Endothelial cell of umbilical vein (primary cell): ENCODE measurements around the gene LIPE. TPM values are rescaled to one million over a fixed set of nuclear protein-coding genes. Genes with fewer than 3 reads are reported as not detected.

Experiments
- BruUV-seq: library from RNA; stranded (reverse); fragments of 400-500 nt; replicated peaks from 2 replicates; lab custom pipeline; 2021; lab: Mats Ljungman, UMichigan
- CTCF ChIA-PET: fragments of 300-600, 350-600 bp; sonication (Branson Sonifier 250); formaldehyde crosslinking; loops from one replicate; lab custom pipeline; 2021; ENCODE audit warnings: antibody characterized with exemption, inconsistent platforms; lab: Charles Lee
- POLR2A ChIA-PET: fragments of 300-600, 350-600 bp; sonication (Branson Sonifier 250); formaldehyde crosslinking; loops from one replicate; lab custom pipeline; 2021; ENCODE audit warnings: antibody characterized with exemption, inconsistent platforms; lab: Charles Lee
- DNase-seq: peaks from one replicate; pipeline ENCODE4 v3.0.0-alpha.2; 2011; ENCODE audit warnings: low read depth, low spot score
- FAIRE-seq: peaks from 2 replicates; lab custom pipeline; 2011; peaks lifted over from hg19 to GRCh38; lab: Jason Lieb, UNC
- H2AFZ ChIP-seq: 2 replicates; pipeline ENCODE4 v1.6.0; 2012; ENCODE audit warnings: low read depth, low read length, control low read depth, inconsistent platforms
- H3K27ac ChIP-seq: 2 replicates; pipeline ENCODE4 v1.5.1; 2011; ENCODE audit warnings: low read depth, mild to moderate bottlenecking, control low read depth, low read length, moderate library complexity; ENCODE audit not compliant: insufficient read depth
- H3K27me3 ChIP-seq, 2 experiments: 2 replicates each; pipeline versions ENCODE4 v1.6.0 to v1.6.1; 2011; ENCODE audit warnings: low read length in 2 of 2, mixed read lengths in 1 of 2; ENCODE audit not compliant: control insufficient read depth in 2 of 2, insufficient read depth in 2 of 2
- H3K36me3 ChIP-seq, 2 experiments: 2 replicates in 1 of 2; 3 replicates in 1 of 2; pipeline ENCODE4 v1.5.1; 2011; ENCODE audit warnings: low read length in 2 of 2, mild to moderate bottlenecking in 1 of 2, moderate library complexity in 1 of 2; ENCODE audit not compliant: control insufficient read depth in 2 of 2, insufficient read depth in 2 of 2; ENCODE audit errors: extremely low read depth in 1 of 2
- H3K4me1 ChIP-seq: 3 replicates; pipeline ENCODE4 v1.5.1; 2011; ENCODE audit warnings: mild to moderate bottlenecking, low read length; ENCODE audit not compliant: control insufficient read depth, insufficient read depth; ENCODE audit errors: extremely low read depth
- H3K4me2 ChIP-seq: 2 replicates; pipeline ENCODE4 v1.6.1; 2011; ENCODE audit warnings: low read length, control low read depth, mixed read lengths; ENCODE audit not compliant: insufficient read depth
- H3K4me3 ChIP-seq, 3 experiments: fragments of 200-600 bp in 1 of 3; sonication (generic), shearing (Covaris generic) in 1 of 3; replicated peaks in 1 of 3; 2 replicates each; pipeline ENCODE4 v1.5.1; 2011 to 2016; ENCODE audit warnings: control low read depth in 3 of 3, low read length in 3 of 3, mild to moderate bottlenecking in 2 of 3, inconsistent platforms in 1 of 3, low read depth in 1 of 3, moderate library complexity in 1 of 3; ENCODE audit not compliant: insufficient read depth in 1 of 3
- H3K79me2 ChIP-seq: 2 replicates; pipeline ENCODE4 v1.6.0; 2012; ENCODE audit warnings: low read length, inconsistent platforms; ENCODE audit not compliant: control insufficient read depth, insufficient read depth
- H3K9ac ChIP-seq: replicated peaks from 2 replicates; pipeline ENCODE3; 2011; ENCODE audit warnings: low read length, control low read depth; ENCODE audit not compliant: insufficient read depth; ENCODE audit errors: extremely low read depth
- H3K9me1 ChIP-seq: replicated peaks from 3 replicates; pipeline ENCODE4 v1.6.0; 2011; ENCODE audit warnings: mild to moderate bottlenecking, low read length; ENCODE audit not compliant: control insufficient read depth, insufficient read depth; ENCODE audit errors: extremely low read depth
- H3K9me3 ChIP-seq: replicated peaks from 2 replicates; pipeline ENCODE4 v1.5.1; 2012; ENCODE audit warnings: low read length, inconsistent platforms; ENCODE audit not compliant: control insufficient read depth, insufficient read depth
- H4K20me1 ChIP-seq: replicated peaks from 2 replicates; pipeline ENCODE3; 2011; ENCODE audit warnings: mild to moderate bottlenecking, low read length; ENCODE audit not compliant: control insufficient read depth, insufficient read depth; ENCODE audit errors: extremely low read depth
- EZH2 ChIP-seq: IDR thresholded peaks from 2 replicates; pipeline ENCODE4 v1.6.1; 2012; ENCODE audit warnings: borderline replicate concordance, low read depth, mild to moderate bottlenecking, moderate library complexity, low read length, inconsistent platforms; ENCODE audit not compliant: severe bottlenecking
- FOS ChIP-seq: IDR thresholded peaks from 2 replicates; pipeline ENCODE4 v1.6.1; 2011; ENCODE audit warnings: mild to moderate bottlenecking, low read length, moderate library complexity, borderline replicate concordance; ENCODE audit not compliant: insufficient read depth
- GATA2 ChIP-seq: IDR thresholded peaks from 2 replicates; pipeline ENCODE4 v1.7.0; 2011; ENCODE audit warnings: low read depth, mild to moderate bottlenecking, moderate library complexity, mixed read lengths, low read length; ENCODE audit not compliant: insufficient read length, insufficient read depth
- POLR2AphosphoS5 ChIP-seq: IDR thresholded peaks from 2 replicates; pipeline ENCODE4 v1.6.1; 2012; ENCODE audit warnings: low read depth, mild to moderate bottlenecking, control low read depth, low read length, moderate library complexity; ENCODE audit not compliant: insufficient read depth
- dilution Hi-C: fragments of 300-500 bp; cut with MboI; formaldehyde crosslinking; loops from one replicate; pipeline ENCODE4 v1.15.0; 2019; ENCODE audit warnings: low sequenced_read_pairs; ENCODE audit not compliant: extremely low pct_ligation_motif_present
- intact Hi-C: fragments of 100-400 bp; cut with micrococcal nuclease; formaldehyde crosslinking; loops from one replicate; pipeline ENCODE4 v1.10.0; 2022
- polyA plus RNA-seq, 4 experiments: library from polyadenylated mRNA; depleted of rRNA in 3 of 4; stranded (reverse) in 3 of 4; unstranded in 1 of 4; fragments of >200 nt; gene quantifications; 2 replicates each; pipeline versions ENCODE4 v1.2.1 to v1.2.3, GENCODE V29; 2011 to 2012; ENCODE audit warnings: missing spikeins in 1 of 4
- total RNA-seq: library from RNA; stranded (reverse); gene quantifications from 2 replicates; pipeline ENCODE4 v1.2.3, GENCODE V29; 2021
- TF ChIP-seq, protein P1 (sequence below): IDR thresholded peaks from 2 replicates; pipeline ENCODE4 v1.6.1; 2011; ENCODE audit not compliant: insufficient read depth, insufficient read length
- TF ChIP-seq, protein P2 (sequence below), 2 donors: IDR thresholded peaks; 1 replicate in 1 of 2; 2 replicates in 1 of 2; pipeline ENCODE4 v1.5.1; 2011; ENCODE audit warnings: low read length in 2 of 2, mild to moderate bottlenecking in 2 of 2, moderate library complexity in 2 of 2, control low read depth in 1 of 2, inconsistent platforms in 1 of 2, low read depth in 1 of 2; ENCODE audit not compliant: insufficient read depth in 1 of 2; ENCODE audit errors: extremely low read depth in 1 of 2

The LIPE gene
- total and polyA plus RNA-seq, 2 donors (not counting 3 experiments of a cell fraction or from before 2014, with no cell fraction given): 3.8 to 13.5 TPM

DNA sequence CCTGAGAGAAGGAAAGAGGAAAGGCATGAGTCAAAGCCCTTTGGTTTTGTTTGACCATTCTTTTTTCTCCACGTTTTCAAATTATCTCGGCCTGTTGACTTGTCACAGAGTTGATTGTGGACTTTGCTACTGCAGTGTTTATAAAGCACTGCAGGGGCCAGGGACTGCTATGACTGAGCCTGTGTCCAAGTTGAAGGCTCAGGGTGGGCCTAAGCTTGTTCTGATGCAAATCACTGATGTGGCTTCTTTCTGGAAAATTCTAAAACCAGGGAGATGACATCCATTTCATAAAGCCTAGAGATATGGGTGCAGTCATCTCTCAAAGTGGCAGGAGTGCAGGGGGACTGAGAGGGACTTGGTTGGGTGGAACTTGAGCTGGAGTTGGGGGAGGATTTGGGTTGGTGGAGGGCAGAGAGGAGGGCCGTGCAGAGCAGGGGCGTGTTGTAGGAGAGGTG is 16.8 kb upstream of the LIPE start:
- POLR2A ChIA-PET: no interaction called here
- CTCF ChIA-PET: no interaction called here
- Histone ChIP-seq H3K9me3 (no peaks in the 10 kb centered on the region), H4K20me1 (no peaks in the 10 kb centered on the region), H3K79me2 (no peaks in the 10 kb centered on the region), H2AFZ (no peak overlapping the region), H3K36me3 (no peaks in the 10 kb centered on the region), H3K9me1 (no peaks in the 10 kb centered on the region), H3K9ac (no peak overlapping the region), H3K27ac (no peak overlapping the region), H3K4me3 (no peak overlapping the region), H3K27me3 (peaks cover 10 to 14% of the 10 kb centered on the region in 2 experiments), H3K4me1 (no peaks in the 10 kb centered on the region), H3K4me2 (no peak overlapping the region)
- DNase-seq: no peak
- BruUV-seq: no TSS peak
- dilution Hi-C loops (no loop called here), intact Hi-C loops (no loop called here)
- FAIRE-seq: no peak
- no peak for TF ChIP-seq GATA2
- TF ChIP-seq, protein P1, sequence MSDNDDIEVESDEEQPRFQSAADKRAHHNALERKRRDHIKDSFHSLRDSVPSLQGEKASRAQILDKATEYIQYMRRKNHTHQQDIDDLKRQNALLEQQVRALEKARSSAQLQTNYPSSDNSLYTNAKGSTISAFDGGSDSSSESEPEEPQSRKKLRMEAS: no peak
- TF ChIP-seq, protein P2, sequence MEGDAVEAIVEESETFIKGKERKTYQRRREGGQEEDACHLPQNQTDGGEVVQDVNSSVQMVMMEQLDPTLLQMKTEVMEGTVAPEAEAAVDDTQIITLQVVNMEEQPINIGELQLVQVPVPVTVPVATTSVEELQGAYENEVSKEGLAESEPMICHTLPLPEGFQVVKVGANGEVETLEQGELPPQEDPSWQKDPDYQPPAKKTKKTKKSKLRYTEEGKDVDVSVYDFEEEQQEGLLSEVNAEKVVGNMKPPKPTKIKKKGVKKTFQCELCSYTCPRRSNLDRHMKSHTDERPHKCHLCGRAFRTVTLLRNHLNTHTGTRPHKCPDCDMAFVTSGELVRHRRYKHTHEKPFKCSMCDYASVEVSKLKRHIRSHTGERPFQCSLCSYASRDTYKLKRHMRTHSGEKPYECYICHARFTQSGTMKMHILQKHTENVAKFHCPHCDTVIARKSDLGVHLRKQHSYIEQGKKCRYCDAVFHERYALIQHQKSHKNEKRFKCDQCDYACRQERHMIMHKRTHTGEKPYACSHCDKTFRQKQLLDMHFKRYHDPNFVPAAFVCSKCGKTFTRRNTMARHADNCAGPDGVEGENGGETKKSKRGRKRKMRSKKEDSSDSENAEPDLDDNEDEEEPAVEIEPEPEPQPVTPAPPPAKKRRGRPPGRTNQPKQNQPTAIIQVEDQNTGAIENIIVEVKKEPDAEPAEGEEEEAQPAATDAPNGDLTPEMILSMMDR (IDR thresholded peaks at IDR 0.05; ENCODE audit: extremely low read depth in 1 of 2, insufficient read depth in 1 of 2, low read depth in 1 of 2, low read length in 2 of 2): no peak
- no peak for TF ChIP-seq FOS
- no peak for TF ChIP-seq EZH2
- TF ChIP-seq POLR2AphosphoS5: no peak
